NCI-H2196 (cell line): ENCODE results near the gene CTSA.
"Not testable (repeated sequence)": the region's sequence is repeated elsewhere in the genome, so short reads cannot be mapped to it uniquely, and the experiment has no call there.

Source experiments
- DNase-seq: peaks from one replicate; lab custom pipeline; 2025; ENCODE audit not compliant: unreplicated experiment; lab: John Stamatoyannopoulos, UW

Gene CTSA

DNA sequence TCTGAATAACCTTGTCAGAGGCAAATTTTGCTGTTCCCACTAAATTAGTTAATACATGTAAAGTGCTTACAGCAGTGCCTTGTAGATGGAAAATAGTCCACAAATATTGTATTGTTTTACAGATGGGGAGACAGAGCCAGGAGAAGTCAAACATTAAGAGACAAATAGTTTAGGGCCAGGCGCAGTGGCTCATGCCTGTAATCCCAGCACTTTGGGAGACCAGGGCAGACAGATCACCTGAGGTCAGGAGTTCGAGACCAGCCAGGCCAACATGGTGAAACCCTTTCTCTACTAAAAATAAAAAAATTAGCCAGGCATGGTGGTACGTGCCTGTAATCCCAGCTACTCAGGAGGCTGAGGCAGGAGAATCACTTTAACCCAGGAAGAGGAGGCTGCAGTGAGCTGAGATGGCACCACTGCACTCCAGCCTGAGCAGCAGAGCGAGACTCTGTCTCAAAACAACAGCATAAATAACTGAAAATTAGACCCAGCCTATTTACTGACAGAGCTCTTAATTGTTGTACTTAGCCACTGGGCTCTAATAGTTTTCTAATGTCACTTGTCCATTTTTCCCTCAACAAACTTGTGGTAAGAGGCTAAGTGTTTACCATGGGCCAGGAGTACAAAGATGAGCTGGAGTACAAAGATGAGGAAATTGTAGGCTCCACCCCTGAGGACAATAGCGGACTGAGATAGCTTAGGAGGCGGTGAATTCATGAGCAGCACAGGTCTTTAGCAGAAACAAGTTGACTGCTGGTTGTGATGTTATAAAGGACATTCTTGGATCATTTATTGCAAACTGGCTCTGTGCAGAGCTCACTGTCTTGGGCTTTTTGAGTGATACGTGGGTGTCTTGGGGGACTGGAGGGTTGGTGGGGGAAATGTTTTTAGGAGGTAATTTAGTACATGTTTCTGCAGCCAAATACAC is 27.3 kb upstream of the CTSA start:
- DNase-seq, result no peak

GRCh38 chr20:45866454-45866853 is 24.7 kb upstream of the CTSA start:
- no peak for DNase-seq

DNA sequence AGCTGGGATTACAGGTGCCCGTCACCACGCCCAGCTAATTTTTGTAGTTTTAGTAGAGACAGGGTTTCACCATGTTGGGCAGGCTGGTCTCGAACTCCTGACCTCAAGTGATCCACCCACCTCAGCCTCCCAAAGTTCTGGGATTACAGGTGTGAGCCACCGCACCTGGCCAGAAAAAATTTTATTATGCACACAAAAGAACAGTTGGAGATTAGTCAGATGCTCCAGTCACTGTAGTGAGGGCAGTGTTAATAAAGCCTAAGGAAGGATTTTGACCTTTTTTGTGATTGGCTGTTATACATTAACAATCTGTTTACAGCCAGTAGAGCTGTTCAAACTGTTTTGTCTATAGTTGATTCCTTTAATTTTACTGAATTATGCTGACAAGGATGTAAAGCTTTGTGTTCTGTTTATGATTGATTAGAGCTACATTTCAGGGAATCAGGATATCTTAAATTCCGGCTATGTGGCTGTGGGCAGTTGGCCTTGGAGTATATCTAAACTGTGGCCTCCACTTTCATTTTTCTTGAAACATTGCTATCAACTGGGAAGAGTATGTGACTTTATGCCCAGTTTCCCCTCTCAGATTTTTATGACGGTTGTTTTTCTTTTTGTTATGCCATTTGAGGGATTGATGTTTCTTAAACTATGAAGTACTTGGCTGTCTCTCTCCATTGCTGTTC is 23.9 kb upstream of the CTSA start:
- DNase-seq, result no peak

GRCh38 chr20:45867819-45868176 is 23.3 kb upstream of the CTSA start:
- DNase-seq, result no peak

DNA sequence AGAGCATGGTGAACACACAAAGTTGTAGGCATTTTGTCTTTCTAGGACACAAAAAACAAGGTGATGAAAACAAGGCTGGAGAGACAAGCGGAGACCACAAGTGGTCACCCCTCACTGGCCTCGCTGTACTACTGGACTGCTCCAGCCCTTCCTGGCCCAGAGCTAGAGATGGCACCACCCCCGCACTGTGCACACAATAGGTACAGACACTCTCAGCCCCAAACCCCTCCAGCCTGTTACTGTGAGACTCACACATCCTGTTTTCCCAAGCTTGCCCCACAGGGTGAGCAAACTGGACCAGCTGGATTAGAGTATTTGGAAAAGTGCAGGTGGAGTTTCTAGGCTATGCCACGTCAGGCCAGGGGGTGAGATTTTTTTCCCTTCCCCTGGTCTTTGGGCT is 18.5 kb upstream of the CTSA start:
- DNase-seq, result no peak

DNA sequence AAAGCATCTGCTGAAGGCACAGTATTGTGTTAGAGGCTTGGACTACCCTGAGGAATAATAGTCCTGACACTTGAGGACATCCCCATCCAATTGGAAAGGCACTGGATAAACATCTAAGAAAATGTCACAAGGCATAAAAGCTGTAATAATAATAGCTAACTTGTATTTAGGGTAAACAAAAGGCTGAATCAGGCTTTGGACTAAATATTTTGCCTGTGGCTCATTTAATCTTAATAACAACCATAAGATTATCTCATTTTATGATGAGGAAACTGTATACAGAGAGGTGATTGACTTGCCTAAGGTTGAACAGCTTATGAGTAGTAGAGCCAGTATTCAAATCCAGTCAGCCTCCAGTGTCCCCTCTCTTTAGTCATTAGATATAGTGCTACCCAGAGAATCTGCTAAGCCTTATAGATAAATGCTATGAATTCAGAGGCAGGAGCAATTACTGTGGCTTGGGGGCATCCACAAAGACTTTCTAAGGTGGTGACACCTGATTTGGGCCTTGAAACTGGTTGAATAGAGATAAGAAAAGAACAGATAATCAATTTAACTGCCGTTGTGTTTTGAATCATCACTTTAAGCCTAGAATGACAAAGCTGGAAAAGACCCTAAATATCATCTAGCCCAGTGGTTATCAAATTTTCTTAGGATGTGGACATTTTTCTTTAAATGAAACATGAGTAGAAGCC is 17.6 kb upstream of the CTSA start:
- DNase-seq, result no peak

DNA sequence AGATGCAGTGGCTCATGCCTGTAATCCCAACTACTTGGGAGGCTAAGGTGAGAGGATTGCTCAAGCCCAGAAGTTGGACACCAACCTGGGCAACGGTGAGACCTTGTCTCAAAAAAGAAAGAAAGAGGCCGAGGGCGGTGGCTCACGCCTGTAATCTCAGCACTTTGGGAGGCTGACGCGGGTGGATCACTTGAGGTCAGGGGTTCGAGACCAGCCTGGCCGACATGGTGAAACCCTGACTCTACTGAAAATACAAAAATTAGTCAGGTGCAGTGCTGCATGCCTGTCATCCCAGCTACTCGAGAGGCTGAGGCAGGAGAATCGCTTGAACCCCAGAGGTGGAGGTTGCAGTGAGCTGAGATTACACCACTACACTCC is 17.0 kb upstream of the CTSA start:
- DNase-seq, result not testable (repeated sequence)

DNA sequence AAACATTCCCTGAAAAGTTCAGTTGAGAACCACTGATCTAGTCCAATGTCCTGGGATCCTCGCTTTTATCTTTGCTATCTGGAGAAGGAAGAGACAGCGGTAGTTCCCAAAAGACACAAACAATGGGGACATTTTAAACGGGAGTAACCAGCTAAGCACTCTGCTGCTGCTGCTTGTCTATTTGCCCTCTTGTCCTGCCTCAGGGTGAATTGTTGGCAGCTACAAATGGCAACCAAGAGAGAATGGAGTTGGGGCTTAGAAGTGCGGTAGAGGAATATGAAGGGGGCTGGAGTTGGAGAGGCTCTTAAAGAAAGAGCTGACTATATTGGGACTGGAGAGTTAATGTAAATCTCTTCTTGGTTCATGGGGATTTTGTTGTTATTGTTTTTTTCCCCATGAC is 16.6 kb upstream of the CTSA start:
- no peak for DNase-seq

DNA sequence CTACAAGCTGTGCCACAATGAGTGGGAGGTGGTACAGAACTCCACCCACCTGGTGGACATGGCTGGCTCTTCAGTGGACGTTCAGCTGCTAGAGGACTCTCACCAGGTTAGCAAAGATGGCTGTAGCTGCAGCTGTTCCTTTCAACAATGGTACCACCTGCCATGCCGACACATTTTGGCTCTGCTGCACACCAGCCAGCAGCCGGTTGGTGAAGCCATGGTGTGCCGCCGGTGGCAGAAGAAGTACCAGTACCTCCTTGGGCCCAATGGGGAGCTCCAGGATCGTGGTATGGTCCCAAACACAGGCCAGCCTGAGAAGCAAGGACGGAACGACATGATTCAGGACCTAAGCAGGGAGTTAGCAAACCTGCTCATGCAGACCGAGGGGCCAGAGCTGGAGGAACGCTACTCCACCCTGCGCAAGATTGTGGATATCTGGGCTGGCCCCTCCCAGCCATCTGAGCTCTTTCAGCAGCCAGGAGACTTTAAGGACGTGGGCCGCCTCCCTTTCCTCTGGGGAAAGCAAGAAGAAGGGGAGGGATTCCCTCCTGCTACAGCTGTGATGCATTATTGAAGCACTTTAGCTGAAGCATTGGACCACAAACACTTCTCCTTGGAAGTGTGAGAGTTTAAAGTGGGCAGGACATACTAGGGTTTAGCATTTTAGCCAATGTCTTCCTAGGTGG is 12.9 kb upstream of the CTSA start:
- no peak for DNase-seq

DNA sequence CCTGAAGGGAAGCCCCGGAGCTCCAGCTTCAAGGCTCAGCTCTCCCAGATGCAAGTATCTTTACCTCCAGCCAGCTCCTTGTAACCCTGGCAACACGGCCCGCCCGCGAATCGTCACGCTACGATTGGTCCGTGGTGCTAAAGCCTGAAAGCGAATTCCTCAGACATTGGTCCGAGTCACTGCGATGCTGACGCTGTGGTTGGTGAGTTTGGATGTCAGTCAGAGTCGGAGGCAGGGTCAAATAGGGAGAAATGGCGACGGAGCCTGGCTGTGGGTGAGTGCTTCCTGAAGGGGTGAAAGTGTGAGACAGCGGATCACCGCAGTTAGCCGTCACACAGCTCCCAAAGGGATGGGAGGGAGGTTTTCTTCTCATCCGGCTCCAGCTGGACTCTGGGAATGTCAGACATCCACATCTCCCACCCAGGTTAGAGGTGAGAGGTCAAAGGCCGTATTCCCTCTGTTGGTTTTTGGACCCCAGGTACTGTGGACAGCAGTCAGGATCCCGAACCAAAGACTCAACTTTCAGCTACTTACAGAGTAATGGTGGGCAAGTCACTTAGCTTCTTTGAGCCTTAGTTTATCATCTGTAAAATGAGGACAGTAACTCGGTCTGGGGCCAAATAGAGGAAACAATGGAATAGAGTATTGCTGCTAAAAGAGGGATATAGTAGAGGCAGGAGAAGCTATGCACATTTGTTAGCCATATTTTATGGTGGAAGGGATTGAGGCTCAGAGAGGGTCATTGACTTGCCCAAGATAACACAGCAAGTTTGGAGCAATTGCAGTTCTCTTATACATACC is 9.9 kb upstream of the CTSA start, which contains the start of gene ZSWIM1:
Gene ZSWIM1 (plus strand): TSS at position 240 of the 801 bp plus-strand sequence. CDS start 1,366 bp downstream, outside the sequence.
- peak; percentile 99 for DNase-seq

GRCh38 chr20:45882469-45883099 is 8.6 kb upstream of the CTSA start:
- DNase-seq, result no peak

GRCh38 chr20:45883100-45883469 is 8.1 kb upstream of the CTSA start:
- no peak for DNase-seq

DNA sequence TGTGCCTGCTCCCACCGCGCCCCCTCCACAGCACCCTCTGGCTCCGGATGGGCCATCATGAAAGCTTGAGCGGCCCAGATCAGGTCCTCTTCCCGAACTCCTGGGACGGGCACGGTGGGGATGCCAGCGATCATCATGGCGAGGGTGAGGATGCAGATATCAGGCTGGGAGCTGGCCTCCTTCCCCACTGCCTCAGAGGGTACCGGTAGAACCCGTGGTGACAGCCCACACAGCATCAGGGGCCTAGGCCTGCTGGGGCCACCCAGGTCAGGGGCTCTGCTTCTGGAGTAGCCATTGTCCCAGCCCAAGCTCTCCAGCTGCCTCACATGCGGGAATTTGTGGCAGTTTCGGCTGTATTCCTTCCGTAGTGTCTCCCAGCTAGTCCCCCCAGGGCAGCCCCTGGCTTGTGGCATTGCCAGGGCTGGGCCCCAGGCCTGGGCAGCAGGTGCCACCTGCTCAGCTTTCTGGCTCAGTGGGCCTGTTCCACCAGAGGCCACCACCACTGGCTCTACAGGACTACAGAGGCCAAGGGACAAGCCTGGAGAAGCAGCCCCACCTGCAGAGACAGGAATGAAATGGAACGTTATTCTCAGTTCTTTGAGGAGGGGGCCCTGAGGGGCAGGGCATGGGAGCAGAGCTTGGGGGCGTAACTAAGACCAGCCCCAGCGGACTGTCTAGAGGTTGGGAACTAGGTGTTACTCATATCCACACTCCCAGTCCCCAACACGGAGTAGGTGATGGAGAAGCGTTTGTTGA is 4.4 kb upstream of the CTSA start:
- no peak for DNase-seq

DNA sequence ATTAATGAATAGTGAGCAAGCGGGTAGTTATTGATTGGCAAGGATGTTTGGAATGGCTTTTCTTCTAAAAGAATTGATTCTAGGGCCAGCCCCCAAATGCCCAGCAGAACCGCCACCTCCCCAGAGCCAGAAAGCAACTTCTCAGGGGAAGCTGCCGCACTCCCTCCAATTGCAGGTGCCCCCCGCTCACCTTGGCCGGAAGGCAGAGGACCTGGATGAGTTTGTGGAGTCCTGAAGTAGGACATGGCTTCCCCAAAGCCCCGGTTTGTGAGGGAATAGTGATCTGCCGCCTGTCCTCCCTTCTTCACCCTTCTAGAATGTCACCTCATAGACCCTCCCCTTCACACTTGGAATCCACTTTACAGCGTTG is 3.8 kb upstream of the CTSA start, which contains the start of gene SPATA25:
Gene SPATA25 (minus strand): TSS at position 277 of the 370 bp plus-strand sequence. CDS start 32 bp downstream, at position 245.
- DNase-seq, result no peak

GRCh38 chr20:45888681-45889080 is 2.5 kb upstream of the CTSA start:
- no peak for DNase-seq

- peak; percentile 30 for DNase-seq
Measured at GRCh38 chr20:45890077-45890984, 804 bp upstream of the CTSA start.

- DNase-seq, result peak; percentile 21
Measured at GRCh38 chr20:45892049-45892825, 1.1 kb downstream of the CTSA start.
